ENCODE data around the gene CNTLN. TPM values are rescaled to one million over a fixed set of nuclear protein-coding genes. Genes with fewer than 3 reads are reported as not detected.
A peak's percentile ranks its signal among the peaks of the same experiment; 100 is the strongest.
"Not testable (repeated sequence)": the region's sequence is repeated elsewhere in the genome, so short reads cannot be mapped to it uniquely, and the experiment has no call there.

CNTLN gene
- total RNA-seq, 1 experiment from 2014 or later: 15.0 TPM

DNA sequence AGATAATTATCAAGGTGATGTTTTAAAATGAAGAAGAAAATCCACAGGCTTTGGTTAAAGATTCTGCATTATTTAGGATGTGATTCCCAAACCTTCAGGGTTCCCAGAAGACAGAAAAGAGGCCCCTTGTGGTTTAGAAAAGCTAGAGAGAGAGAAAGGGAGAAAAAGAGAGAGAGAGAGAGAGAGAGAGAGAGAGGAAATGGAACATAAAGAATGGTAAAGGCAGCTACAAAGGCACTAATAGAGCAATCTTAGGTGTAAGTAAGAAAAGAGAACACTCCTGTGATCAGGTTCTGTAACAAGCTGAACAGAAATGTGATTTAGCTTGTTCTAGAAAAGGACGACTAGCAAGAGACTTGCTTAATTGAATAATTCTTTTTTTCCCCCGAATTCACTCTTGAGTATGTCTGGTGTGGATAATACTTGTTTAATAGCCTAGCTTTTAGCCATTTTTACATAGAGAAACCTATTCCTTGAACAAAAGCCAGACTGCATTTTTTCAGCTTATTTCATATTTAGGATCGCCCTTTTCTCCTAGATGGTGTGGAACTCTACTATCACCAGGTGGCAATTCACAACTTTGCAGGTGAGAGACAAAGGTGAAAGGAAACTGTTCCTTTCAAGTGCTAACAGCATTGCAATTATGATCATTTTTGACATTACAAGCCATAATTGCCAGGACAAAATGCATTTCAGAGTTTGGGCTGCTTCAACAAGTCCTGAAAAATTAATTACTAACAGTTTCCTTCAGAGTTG, 386.4 kb downstream of the CNTLN start:
- DNase-seq: no peak
- Histone ChIP-seq H3K27me3 (ENCODE audit: insufficient read depth, low read length) (no peaks in the 10 kb centered on the region), H2BK15ac (ENCODE audit: low read depth, low read length) (no peak overlapping the region), H3K79me2 (ENCODE audit: insufficient read depth, low read length) (no peaks in the 10 kb centered on the region), H3K79me1 (ENCODE audit: insufficient read depth, low read depth, low read length, poor library complexity, severe bottlenecking) (no peaks in the 10 kb centered on the region), H3K4ac (ENCODE audit: low read depth, low read length) (no peak overlapping the region), H3K9ac (ENCODE audit: extremely low read depth, insufficient read length, low read length) (no peak overlapping the region), H2BK20ac (ENCODE audit: low read depth, low read length, poor library complexity, severe bottlenecking) (no peak overlapping the region), H3K4me2 (ENCODE audit: insufficient read depth, insufficient read length, low read length) (no peak overlapping the region), H3K56ac (ENCODE audit: insufficient read length, low read depth, low read length) (no peak overlapping the region), H3T11ph (ENCODE audit: low read length) (no peak overlapping the region), H4K8ac (replicated peaks; ENCODE audit: insufficient read length, low read depth, low read length) (no peak overlapping the region), H4K5ac (ENCODE audit: insufficient read length, low read depth, low read length) (no peak overlapping the region), H2BK12ac (ENCODE audit: insufficient read length, low read depth, low read length) (no peak overlapping the region), H3K14ac (ENCODE audit: insufficient read depth, low read length) (no peak overlapping the region), H2BK5ac (ENCODE audit: insufficient read length, low read length) (no peak overlapping the region), H3K27ac (ENCODE audit: insufficient read length, low read depth, low read length) (no peak overlapping the region), H4K20me1 (ENCODE audit: control insufficient read depth, insufficient read depth, insufficient read length) (no peaks in the 10 kb centered on the region), H3K18ac (ENCODE audit: insufficient read length, low read depth, low read length) (no peak overlapping the region), H2AFZ (ENCODE audit: low read length) (no peak overlapping the region), H3K9me3 (ENCODE audit: control insufficient read depth, low read depth, low read length) (no peaks in the 10 kb centered on the region), H2AK5ac (ENCODE audit: insufficient read length, low read length) (no peak overlapping the region), H2BK120ac (ENCODE audit: low read depth, low read length, poor library complexity, severe bottlenecking) (no peak overlapping the region), H3K4me1 (ENCODE audit: insufficient read depth, low read length) (no peaks in the 10 kb centered on the region; the same call in 1 of the 2 replicates), H3K23me2 (ENCODE audit: insufficient read length, low read depth, low read length, poor library complexity, severe bottlenecking) (no peaks in the 10 kb centered on the region), H4K91ac (ENCODE audit: insufficient read length, low read depth, low read length) (no peak overlapping the region), H3K23ac (ENCODE audit: insufficient read length, low read depth, low read length) (no peak overlapping the region)
- H3K4me1 Mint-ChIP-seq: peaks cover 16 to 21% of the 10 kb centered on the region in 2 experiments
- no peak overlapping the region for H3K4me3 Mint-ChIP-seq
- no peaks in the 10 kb centered on the region for H3K9me3 Mint-ChIP-seq
- peak overlapping the region in 2 of 3 experiments; percentile 52 to 75; a peak in 1 of 7 replicates for H3K27ac Mint-ChIP-seq
- no peaks in the 10 kb centered on the region for H3K36me3 Mint-ChIP-seq (ENCODE audit: insufficient read depth in 1 of 3, low read depth in 3 of 3)
- no peaks in the 10 kb centered on the region for H3K27me3 Mint-ChIP-seq (ENCODE audit: low read depth)
- TF ChIP-seq, protein P1, sequence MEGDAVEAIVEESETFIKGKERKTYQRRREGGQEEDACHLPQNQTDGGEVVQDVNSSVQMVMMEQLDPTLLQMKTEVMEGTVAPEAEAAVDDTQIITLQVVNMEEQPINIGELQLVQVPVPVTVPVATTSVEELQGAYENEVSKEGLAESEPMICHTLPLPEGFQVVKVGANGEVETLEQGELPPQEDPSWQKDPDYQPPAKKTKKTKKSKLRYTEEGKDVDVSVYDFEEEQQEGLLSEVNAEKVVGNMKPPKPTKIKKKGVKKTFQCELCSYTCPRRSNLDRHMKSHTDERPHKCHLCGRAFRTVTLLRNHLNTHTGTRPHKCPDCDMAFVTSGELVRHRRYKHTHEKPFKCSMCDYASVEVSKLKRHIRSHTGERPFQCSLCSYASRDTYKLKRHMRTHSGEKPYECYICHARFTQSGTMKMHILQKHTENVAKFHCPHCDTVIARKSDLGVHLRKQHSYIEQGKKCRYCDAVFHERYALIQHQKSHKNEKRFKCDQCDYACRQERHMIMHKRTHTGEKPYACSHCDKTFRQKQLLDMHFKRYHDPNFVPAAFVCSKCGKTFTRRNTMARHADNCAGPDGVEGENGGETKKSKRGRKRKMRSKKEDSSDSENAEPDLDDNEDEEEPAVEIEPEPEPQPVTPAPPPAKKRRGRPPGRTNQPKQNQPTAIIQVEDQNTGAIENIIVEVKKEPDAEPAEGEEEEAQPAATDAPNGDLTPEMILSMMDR (conservative IDR thresholded peaks at IDR 0.05): peak; percentile 35; the same call in 1 of the 3 replicates
- WGBS (ENCODE audit: extremely low coverage, insufficient read length, low lambda C conversion rate): no CpG with 5 or more reads among the region's 3 CpGs

DNA sequence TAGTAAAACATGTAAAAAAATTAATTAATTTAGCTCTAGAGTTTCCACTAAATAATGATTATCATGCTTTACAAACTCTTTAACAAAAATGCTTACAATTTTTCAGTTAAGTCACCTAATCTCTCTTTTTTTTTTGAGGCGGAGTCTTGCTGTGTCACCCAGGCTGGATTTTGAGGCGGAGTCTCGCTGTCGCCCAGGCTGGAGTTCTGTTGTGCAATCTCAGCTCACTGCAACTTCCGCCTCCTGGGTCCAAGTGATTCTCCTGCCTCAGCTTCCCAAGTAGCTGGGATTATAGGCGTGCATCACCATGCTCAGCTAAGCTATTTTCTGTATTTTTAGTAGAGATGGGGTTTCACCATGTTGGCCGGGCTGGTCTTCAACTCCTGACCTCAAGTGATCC, 391.9 kb downstream of the CNTLN start:
- not testable (repeated sequence) for H3K4ac ChIP-seq (ENCODE audit: low read depth, low read length); H4K8ac ChIP-seq (replicated peaks; ENCODE audit: insufficient read length, low read depth, low read length); H2BK120ac ChIP-seq (ENCODE audit: low read depth, low read length, poor library complexity, severe bottlenecking); H3K4me2 ChIP-seq (ENCODE audit: insufficient read depth, insufficient read length, low read length); H3T11ph ChIP-seq (ENCODE audit: low read length); H4K91ac ChIP-seq (ENCODE audit: insufficient read length, low read depth, low read length); H4K5ac ChIP-seq (ENCODE audit: insufficient read length, low read depth, low read length); H3K23ac ChIP-seq (ENCODE audit: insufficient read length, low read depth, low read length); H3K4me1 ChIP-seq (ENCODE audit: insufficient read depth, low read length); H3K14ac ChIP-seq (ENCODE audit: insufficient read depth, low read length); H3K27ac Mint-ChIP-seq; H3K56ac ChIP-seq (ENCODE audit: insufficient read length, low read depth, low read length); H3K9ac ChIP-seq (ENCODE audit: extremely low read depth, insufficient read length, low read length); H3K9me3 Mint-ChIP-seq; H3K4me1 Mint-ChIP-seq; DNase-seq; H3K27me3 ChIP-seq (ENCODE audit: insufficient read depth, low read length); H2BK15ac ChIP-seq (ENCODE audit: low read depth, low read length); H3K18ac ChIP-seq (ENCODE audit: insufficient read length, low read depth, low read length); H2BK12ac ChIP-seq (ENCODE audit: insufficient read length, low read depth, low read length); H3K27me3 Mint-ChIP-seq (ENCODE audit: low read depth); H3K23me2 ChIP-seq (ENCODE audit: insufficient read length, low read depth, low read length, poor library complexity, severe bottlenecking); H3K36me3 Mint-ChIP-seq (ENCODE audit: insufficient read depth in 1 of 3, low read depth in 3 of 3); H3K79me2 ChIP-seq (ENCODE audit: insufficient read depth, low read length); H2AFZ ChIP-seq (ENCODE audit: low read length); H3K9me3 ChIP-seq (ENCODE audit: control insufficient read depth, low read depth, low read length); H2BK5ac ChIP-seq (ENCODE audit: insufficient read length, low read length); H2BK20ac ChIP-seq (ENCODE audit: low read depth, low read length, poor library complexity, severe bottlenecking); H3K4me3 Mint-ChIP-seq; H3K79me1 ChIP-seq (ENCODE audit: insufficient read depth, low read depth, low read length, poor library complexity, severe bottlenecking); H4K20me1 ChIP-seq (ENCODE audit: control insufficient read depth, insufficient read depth, insufficient read length); H2AK5ac ChIP-seq (ENCODE audit: insufficient read length, low read length); H3K27ac ChIP-seq (ENCODE audit: insufficient read length, low read depth, low read length)
- WGBS (ENCODE audit: extremely low coverage, insufficient read length, low lambda C conversion rate): no CpG with 5 or more reads among the region's 7 CpGs
